PFSK-1 (cell line): ENCODE results near the gene CCDC7.

Experiments used
- FOXP2 ChIP-seq: optimal IDR thresholded peaks from 2 replicates; pipeline ENCODE3; 2011; ENCODE audit warnings: borderline replicate concordance, control low read depth, inconsistent platforms; ENCODE audit not compliant: insufficient read depth; ENCODE audit errors: extremely low read length, extremely low read depth
- POLR2AphosphoS5 ChIP-seq: IDR thresholded peaks from 2 replicates; pipeline ENCODE4 v1.6.1; 2012; ENCODE audit warnings: low read depth, mild to moderate bottlenecking, control low read depth, low read length, moderate library complexity
- REST ChIP-seq, 2 experiments: IDR thresholded peaks; 2 replicates each; pipeline versions ENCODE4 v1.6.1 to v1.8.0; 2011 to 2012; ENCODE audit warnings: low read depth in 2 of 2, low read length in 2 of 2, control low read depth in 1 of 2, inconsistent platforms in 1 of 2, mild to moderate bottlenecking in 1 of 2, moderate library complexity in 1 of 2; ENCODE audit not compliant: insufficient read depth in 1 of 2
- SIN3A ChIP-seq: IDR thresholded peaks from 2 replicates; pipeline ENCODE4 v1.6.1; 2012; ENCODE audit warnings: mild to moderate bottlenecking, low read length, moderate library complexity, borderline replicate concordance; ENCODE audit not compliant: insufficient read depth
- TAF1 ChIP-seq: IDR thresholded peaks from 2 replicates; pipeline ENCODE4 v1.6.1; 2012; ENCODE audit warnings: low read length, control low read depth, borderline replicate concordance; ENCODE audit not compliant: insufficient read depth

Gene CCDC7

GRCh38 chr10:32556783-32557395 is 110.9 kb downstream of the CCDC7 start:
- TF ChIP-seq TAF1 (no peak), REST (IDR thresholded peaks at IDR 0.05; ENCODE audit: insufficient read depth in 1 of 2, low read depth in 2 of 2, low read length in 2 of 2) (no peak), FOXP2 (no peak), SIN3A (no peak), POLR2AphosphoS5 (no peak)

- TF ChIP-seq REST (IDR thresholded peaks at IDR 0.05; ENCODE audit: insufficient read depth in 1 of 2, low read depth in 2 of 2, low read length in 2 of 2) (no peak), TAF1 (no peak), SIN3A (no peak), FOXP2 (no peak), POLR2AphosphoS5 (no peak)
Measured at GRCh38 chr10:32577448-32577847, 131.5 kb downstream of the CCDC7 start.

- TF ChIP-seq FOXP2, result no peak
- TF ChIP-seq POLR2AphosphoS5, result no peak
- no peak for TF ChIP-seq SIN3A
- no peak for TF ChIP-seq TAF1
- no peak for TF ChIP-seq REST (IDR thresholded peaks at IDR 0.05; ENCODE audit: insufficient read depth in 1 of 2, low read depth in 2 of 2, low read length in 2 of 2)
Measured at GRCh38 chr10:32582946-32583345, 137.0 kb downstream of the CCDC7 start.

GRCh38 chr10:32600317-32600716 is 154.4 kb downstream of the CCDC7 start:
- no peak for TF ChIP-seq REST (IDR thresholded peaks at IDR 0.05; ENCODE audit: insufficient read depth in 1 of 2, low read depth in 2 of 2, low read length in 2 of 2)
- no peak for TF ChIP-seq POLR2AphosphoS5
- TF ChIP-seq FOXP2, result no peak
- no peak for TF ChIP-seq TAF1
- no peak for TF ChIP-seq SIN3A

GRCh38 chr10:32605787-32606186 is 159.8 kb downstream of the CCDC7 start:
- TF ChIP-seq TAF1 (no peak), REST (IDR thresholded peaks at IDR 0.05; ENCODE audit: insufficient read depth in 1 of 2, low read depth in 2 of 2, low read length in 2 of 2) (no peak), POLR2AphosphoS5 (no peak), FOXP2 (no peak), SIN3A (no peak)
